Cardiac fibroblast (primary cell): ENCODE data around the gene ACTN1.

Experiments
- DNase-seq, 2 donors: peaks; one replicate each; pipeline versions ENCODE4 v3.0.0 to v3.0.0-alpha.2; 2010; ENCODE audit warnings: low read depth in 2 of 2
- H3K4me3 ChIP-seq, 2 donors: replicated peaks in 1 of 2; 1 replicate in 1 of 2; 2 replicates in 1 of 2; pipeline ENCODE4 v1.5.1; 2011; ENCODE audit warnings: low read depth in 2 of 2, low read length in 2 of 2, mild to moderate bottlenecking in 2 of 2, moderate library complexity in 1 of 2
- CTCF ChIP-seq: IDR thresholded peaks from one replicate; pipeline ENCODE4 v1.5.1; 2011; ENCODE audit warnings: low read depth, mild to moderate bottlenecking, low read length, inconsistent platforms

The ACTN1 gene

GRCh38 chr14:68979722-68980451, 785 bp upstream of the ACTN1 start:
- no peak for TF ChIP-seq CTCF
- peak overlapping the region; percentile 92 to 93 for H3K4me3 ChIP-seq
- DNase-seq: peak in 1 of 2 donors; percentile 57

GRCh38 chr14:68978172-68978911, 760 bp downstream of the ACTN1 start:
- DNase-seq: peak; percentile 56 to 61
- no peak for TF ChIP-seq CTCF
- peak overlapping the region; percentile 92 to 93 for H3K4me3 ChIP-seq

GRCh38 chr14:68977718-68978171, 1.4 kb downstream of the ACTN1 start:
- peak overlapping the region; percentile 92 to 93 for H3K4me3 ChIP-seq
- DNase-seq: peak; percentile 86 to 94
- TF ChIP-seq CTCF: peak; percentile 2

GRCh38 chr14:68977180-68977717, 1.9 kb downstream of the ACTN1 start:
- TF ChIP-seq CTCF: no peak
- peak overlapping the region; percentile 92 to 93 for H3K4me3 ChIP-seq
- no peak for DNase-seq

GRCh38 chr14:68976160-68977067, 2.7 kb downstream of the ACTN1 start:
- TF ChIP-seq CTCF: no peak

GRCh38 chr14:68975667-68976066, 3.4 kb downstream of the ACTN1 start:
- TF ChIP-seq CTCF: no peak
- peak overlapping the region; percentile 19 to 92 for H3K4me3 ChIP-seq
- DNase-seq: peak; percentile 83 to 86

More at GRCh38 chr14:68976160-68977067, 2.7 kb downstream of the ACTN1 start:
- H3K4me3 ChIP-seq: peak overlapping the region; percentile 92 to 93
- no peak for DNase-seq
